Renal cortex interstitium (tissue), 15 donors: ENCODE measurements around the gene CXorf65. TPM values are rescaled to one million over a fixed set of nuclear protein-coding genes. Genes with fewer than 3 reads are reported as not detected.
A peak's percentile ranks its signal among the peaks of the same experiment; 100 is the strongest.

ENCODE experiments used
- DNase-seq, 11 donors: peaks; one replicate each; pipeline ENCODE4 v3.0.0-alpha.2; 2013; ENCODE audit warnings: low read depth in 9 of 11, low spot score in 4 of 11; ENCODE audit errors: extremely low read depth in 1 of 11
- long read RNA-seq, 16 experiments: transcript quantifications; one replicate each; lab custom pipeline, GENCODE V29; 2026
- polyA plus RNA-seq, 3 donors: library from polyadenylated mRNA; unstranded; fragments of 120-200 nt; gene quantifications; one replicate each; pipeline ENCODE4 v1.2.1, GENCODE V29; 2013; ENCODE audit not compliant: insufficient read length in 3 of 3

Gene CXorf65
- polyA plus RNA-seq: not detected
- long read RNA-seq, donor 1: 0 reads
- long read RNA-seq, donor 2: 0 reads
- long read RNA-seq, donor 3: 0 reads
- long read RNA-seq, donor 4: 0 reads
- long read RNA-seq, donor 5: 0 reads
- long read RNA-seq, donor 6: 0 reads
- long read RNA-seq, donor 7, partial matches to known transcripts: 0 of 1 reads
- long read RNA-seq, donor 7, other reads (novel, unspliced or antisense): 0 of 1 reads
- long read RNA-seq, donor 8: 0 reads
- long read RNA-seq, donor 9: 0 reads
- long read RNA-seq, donor 10: 0 reads
- long read RNA-seq, donor 11: 0 reads
- long read RNA-seq, donor 12: 0 reads
- long read RNA-seq, donor 13: 0 reads
- long read RNA-seq, donor 14: 0 reads
- long read RNA-seq, donor 15: 0 reads
- long read RNA-seq, donor 16: 0 reads

- DNase-seq: no peak
Observed at GRCh38 chrX:71106427-71106826, at the start of gene CXorf65. Gene CXorf65, minus strand, starts transcription at chrX:71106740. Its CDS starts 184 bp downstream, at chrX:71106556.

- no peak for DNase-seq
Observed at GRCh38 chrX:71154641-71155040, 48.1 kb upstream of the CXorf65 start.

DNA sequence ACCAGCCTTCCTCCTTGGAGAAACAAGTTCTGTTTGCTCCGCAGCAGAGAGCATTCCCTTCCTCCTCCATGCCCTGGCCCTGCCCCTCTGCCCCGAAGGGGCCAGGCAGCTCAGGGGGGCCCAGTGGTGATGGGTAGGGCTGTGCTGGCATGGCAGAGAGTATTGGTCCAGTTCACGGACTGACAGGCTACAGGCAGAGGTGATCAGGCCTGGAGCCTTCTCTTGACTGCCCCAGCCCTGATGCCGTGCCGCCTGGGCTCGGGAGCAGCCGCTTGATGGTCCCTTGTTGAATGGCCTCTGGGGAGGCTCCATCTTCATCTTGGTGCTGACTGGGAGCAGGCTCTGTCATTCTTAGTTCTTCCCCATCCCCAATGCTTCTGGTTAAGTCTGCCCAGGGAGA lies 47.7 kb upstream of the CXorf65 start:
- no peak for DNase-seq

DNA sequence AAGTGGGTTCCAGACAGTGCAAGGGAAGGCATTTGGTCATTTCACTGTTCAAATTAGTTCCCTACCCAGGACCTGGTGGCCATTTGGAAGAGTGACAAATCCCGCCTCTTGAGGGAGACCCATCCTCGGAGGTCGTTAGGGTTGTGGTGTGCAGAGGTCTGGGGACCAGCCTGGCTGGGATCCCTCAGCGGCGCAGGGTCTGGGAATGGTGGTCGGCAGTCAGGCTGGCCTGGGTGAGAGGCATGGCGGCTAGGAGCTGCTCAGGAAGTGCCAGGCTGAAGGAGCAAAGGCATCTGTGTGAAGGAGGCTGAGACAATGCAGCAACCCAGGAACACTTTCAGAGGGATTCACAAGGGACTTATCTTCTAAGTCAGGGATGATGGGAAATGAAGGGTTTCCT lies 44.8 kb upstream of the CXorf65 start:
- DNase-seq: no peak

DNA sequence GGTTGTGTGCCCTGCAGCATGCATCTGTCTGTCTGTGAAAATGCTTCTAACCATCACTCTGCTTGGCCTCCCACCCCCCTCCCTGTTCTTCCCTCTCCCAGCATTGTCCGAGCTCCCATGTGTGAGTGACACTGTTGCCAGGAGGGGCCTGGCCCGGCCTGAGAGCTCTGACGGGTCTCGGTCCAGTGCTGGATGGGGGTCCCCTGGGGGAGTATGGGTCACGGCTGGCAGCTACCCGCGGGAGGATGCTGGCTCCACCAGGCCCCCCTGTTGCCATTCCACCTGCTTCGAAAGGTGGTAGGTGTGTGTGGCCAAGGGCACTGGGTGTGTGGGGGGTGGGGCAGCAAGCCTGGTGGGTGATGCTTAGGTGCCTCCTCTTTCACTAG lies 41.7 kb upstream of the CXorf65 start:
- no peak for DNase-seq

GRCh38 chrX:71147496-71148277 lies 41.1 kb upstream of the CXorf65 start:
- no peak for DNase-seq

DNA sequence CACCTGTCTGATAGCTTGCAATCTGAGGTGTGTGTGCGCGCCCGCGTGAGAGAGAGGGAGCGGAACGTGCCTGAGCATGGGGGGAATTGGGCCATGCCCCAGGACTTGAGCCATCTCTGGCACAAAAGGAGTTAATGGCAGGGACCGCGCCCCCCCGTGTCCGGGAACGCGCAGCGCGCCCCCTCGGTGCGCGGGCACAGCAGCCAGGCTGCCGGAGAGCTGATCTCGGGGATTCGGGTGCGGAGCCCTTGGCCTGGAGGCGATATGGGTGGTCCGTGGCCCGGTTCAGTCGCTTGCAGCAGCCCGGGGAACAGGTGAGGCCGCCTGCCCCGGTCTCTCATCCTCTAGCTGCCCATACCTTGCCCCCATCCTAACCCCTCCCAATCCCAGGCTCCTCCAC lies 38.1 kb upstream of the CXorf65 start, which contains the start of gene NLGN3:
Gene NLGN3, plus strand, starts transcription at position 191 of the 400 bp plus-strand sequence. CDS start 2,909 bp downstream, outside the sequence.
- DNase-seq: no peak

- DNase-seq: no peak
Observed at GRCh38 chrX:71143508-71143907, 37.0 kb upstream of the CXorf65 start.

DNA sequence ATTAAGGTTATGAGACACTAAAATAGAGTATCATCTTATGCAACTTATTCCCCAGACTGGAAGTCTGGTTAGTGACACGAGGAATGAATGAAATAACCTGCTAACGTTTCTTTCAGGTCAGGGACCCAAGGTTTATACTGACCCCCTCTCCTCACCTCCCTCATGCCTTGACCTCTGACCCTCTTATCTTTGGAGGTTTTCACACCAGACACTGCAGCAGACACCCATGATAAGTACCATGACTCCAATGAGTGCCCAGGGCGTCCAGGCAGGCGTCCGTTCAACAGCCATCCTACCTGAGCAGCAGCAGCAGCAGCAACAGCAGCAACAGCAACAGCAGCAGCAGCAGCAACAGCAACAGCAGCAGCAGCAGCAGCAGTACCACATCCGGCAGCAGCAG lies 33.9 kb upstream of the CXorf65 start:
- DNase-seq: no peak

DNA sequence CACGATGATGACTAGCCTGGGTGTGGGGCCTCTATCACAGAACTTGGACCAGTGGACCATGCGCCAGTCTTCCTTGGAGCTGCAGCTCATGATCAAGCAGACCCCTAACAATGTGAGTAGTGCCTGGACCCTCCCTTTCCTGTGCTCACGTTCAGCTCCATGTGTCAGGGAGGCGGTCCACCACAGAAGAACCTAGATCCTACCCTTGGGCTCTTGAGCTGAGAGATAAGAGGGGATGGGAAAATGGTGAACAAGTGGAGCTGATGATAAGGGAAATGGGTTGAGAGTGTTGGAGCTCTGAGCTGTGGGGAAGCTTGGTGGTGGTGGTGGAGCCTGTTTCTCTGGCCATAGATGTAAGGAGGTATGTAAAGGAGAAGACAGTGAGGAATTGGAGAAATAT lies 25.0 kb upstream of the CXorf65 start:
- no peak for DNase-seq

- peak in 4 of 11 donors; percentile 21 to 49 (median 30) for DNase-seq
Observed at GRCh38 chrX:71128915-71129765, 22.6 kb upstream of the CXorf65 start.

DNA sequence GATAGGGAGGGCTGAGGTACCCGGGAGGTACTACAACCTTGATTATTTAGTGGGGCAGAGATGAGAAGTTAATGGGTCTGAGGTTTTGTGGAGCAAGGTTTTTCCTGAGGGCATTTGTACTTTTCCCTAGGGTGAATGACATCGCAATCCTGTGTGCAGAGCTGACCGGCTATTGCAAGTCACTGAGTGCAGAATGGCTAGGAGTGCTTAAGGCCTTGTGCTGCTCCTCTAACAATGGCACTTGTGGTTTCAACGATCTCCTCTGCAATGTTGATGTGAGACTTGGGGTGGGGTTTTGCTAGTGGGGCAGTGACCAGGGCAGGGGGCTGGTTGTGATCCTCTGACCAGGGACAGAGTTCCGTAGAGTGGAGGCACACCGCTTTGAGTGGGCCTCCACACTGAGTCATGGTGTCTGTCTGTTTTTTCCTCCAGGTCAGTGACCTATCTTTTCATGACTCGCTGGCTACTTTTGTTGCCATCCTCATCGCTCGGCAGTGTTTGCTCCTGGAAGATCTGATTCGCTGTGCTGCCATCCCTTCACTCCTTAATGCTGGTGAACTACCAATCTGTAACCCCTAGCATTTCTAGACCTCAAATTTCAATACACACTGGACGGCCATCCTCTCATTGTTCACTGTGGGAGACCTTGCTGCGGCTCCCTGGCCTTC lies 21.8 kb upstream of the CXorf65 start:
- DNase-seq: no peak

DNA sequence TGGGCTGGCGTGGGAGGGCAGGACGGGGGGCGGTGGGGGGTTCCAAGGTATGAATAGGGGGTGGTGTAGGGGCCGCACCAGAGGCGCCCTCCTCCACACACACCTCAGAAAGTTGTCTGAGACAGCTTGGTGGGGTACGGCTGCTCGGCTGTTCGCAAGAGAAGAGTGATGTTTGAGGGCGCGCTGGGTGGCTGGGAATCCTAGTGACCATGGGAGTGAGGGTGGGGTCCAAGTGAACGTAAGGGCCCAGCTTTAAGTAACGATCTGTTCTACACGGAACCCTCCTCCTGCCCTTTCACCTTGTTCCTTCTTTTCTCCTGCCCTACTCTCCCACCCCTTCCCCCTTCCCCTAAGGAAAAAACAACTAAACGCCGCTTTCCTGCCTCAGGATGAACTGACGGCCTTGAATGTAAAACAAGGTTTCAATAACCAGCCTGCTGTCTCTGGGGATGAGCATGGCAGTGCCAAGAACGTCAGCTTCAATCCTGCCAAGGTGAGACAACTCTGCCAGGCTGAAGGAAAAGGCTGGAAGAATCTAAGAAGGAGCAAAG lies 12.5 kb upstream of the CXorf65 start:
- DNase-seq: no peak

DNA sequence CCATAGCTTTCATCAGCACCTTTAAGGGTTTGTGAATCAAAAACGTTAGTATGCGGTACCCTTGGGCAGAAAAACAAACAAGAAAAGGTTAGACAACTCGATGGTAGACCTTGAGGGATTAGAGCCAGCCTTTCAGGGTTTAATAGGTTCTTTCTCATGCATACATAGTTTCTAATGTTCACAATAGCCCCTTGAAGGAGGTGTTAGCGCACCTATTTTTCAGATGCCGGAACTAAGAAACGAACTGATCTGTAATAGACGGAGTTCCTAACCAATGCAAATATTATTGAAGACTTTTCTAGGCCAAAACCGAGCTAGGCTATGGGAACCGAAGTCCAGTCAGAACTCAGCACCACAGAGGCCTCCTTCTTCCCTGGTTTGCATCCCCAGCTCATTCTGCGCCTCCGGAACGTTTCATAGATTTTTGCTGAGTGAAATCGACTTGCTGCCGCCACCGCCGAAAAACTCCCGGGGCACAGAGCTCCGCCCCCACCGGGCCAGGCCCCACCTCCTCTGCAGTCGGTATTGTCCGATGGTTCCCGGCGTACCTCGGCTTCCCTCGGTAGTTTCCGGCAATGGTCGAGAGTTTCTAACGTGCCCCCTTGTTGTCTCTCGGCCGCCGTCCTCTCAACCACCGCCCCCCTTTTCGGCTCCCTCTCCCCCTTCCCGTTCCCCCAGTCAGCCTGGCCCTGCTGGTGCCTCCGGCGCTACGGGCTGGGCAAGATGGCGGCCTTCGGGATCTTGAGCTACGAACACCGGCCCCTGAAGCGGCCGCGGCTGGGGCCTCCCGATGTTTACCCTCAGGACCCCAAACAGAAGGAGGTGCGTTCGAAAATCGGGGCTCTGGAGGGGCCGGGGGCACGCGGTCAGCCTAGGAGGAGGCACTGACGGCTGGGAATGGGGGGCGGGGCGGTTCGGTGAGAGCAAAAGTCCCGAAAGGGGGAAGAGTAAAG lies 11.8 kb upstream of the CXorf65 start, which contains the start of gene MED12:
Gene MED12, plus strand, starts transcription at position 565 of the 953 bp plus-strand sequence. Its CDS starts 159 bp downstream, at position 724.
- DNase-seq: peak in 10 of 11 donors; percentile 67 to 83 (median 72)

DNA sequence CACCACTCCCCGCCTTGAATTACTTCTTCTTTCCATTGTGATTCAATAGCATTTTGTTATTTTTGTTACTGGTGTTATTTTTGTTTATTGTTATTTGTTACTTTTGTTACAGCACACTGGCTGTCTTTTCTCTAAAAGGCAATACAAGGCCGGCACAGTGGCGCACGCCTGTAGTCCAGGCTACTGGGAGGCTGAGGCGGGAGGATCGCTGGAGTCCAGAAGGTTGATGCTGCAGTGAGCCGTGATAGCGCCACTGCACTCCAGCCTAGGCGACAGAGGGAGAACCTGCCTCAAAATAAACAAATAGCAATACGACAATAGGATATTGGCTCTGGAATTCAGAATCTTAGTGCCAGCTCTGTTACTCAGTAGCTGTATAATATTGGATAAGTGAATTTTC lies 10.8 kb upstream of the CXorf65 start:
- DNase-seq: no peak

GRCh38 chrX:71111921-71112431 lies 5.4 kb upstream of the CXorf65 start:
- no peak for DNase-seq
